HG02623 (cell line): Measurements from ENCODE around the gene ADAT1.
"Not testable (repeated sequence)": the region's sequence is repeated elsewhere in the genome, so short reads cannot be mapped to it uniquely, and the experiment has no call there.

Experiments used
- ATAC-seq: cut with Tn5 transposase; IDR thresholded peaks from one replicate; pipeline ENCODE4 v1.9.1; 2021; ENCODE audit warnings: moderate library complexity; ENCODE audit not compliant: unreplicated experiment

The ADAT1 gene

GRCh38 chr16:75620326-75621169 lies 2.5 kb downstream of the ADAT1 start:
- ATAC-seq = no peak

- ATAC-seq = no peak
These were observed 4.3 kb downstream of the ADAT1 start for GRCh38 chr16:75618780-75619179.

- no peak for ATAC-seq
These were observed 6.0 kb downstream of the ADAT1 start for GRCh38 chr16:75617121-75617520.

- ATAC-seq = no peak
These were observed 6.5 kb downstream of the ADAT1 start for GRCh38 chr16:75616521-75617010.

- no peak for ATAC-seq
These were observed 7.5 kb downstream of the ADAT1 start for GRCh38 chr16:75615619-75616018.

GRCh38 chr16:75614066-75614897 lies 8.8 kb downstream of the ADAT1 start:
- ATAC-seq = no peak

GRCh38 chr16:75606507-75606906 lies 16.6 kb downstream of the ADAT1 start:
- ATAC-seq = no peak

GRCh38 chr16:75603241-75603640 lies 19.8 kb downstream of the ADAT1 start:
- ATAC-seq = no peak

- ATAC-seq = no peak
These were observed 23.4 kb downstream of the ADAT1 start for GRCh38 chr16:75599452-75600277.

- ATAC-seq = no peak
These were observed 29.0 kb downstream of the ADAT1 start for GRCh38 chr16:75593825-75594820.

GRCh38 chr16:75593308-75593707 lies 29.8 kb downstream of the ADAT1 start:
- ATAC-seq = no peak

- ATAC-seq = not testable (repeated sequence)
These were observed 31.2 kb downstream of the ADAT1 start for GRCh38 chr16:75591927-75592326.

GRCh38 chr16:75590920-75591843 lies 31.9 kb downstream of the ADAT1 start:
- no peak for ATAC-seq

- ATAC-seq = no peak
These were observed 33.8 kb downstream of the ADAT1 start for GRCh38 chr16:75589306-75589705.

GRCh38 chr16:75588716-75589115 lies 34.4 kb downstream of the ADAT1 start:
- ATAC-seq = no peak

GRCh38 chr16:75584108-75584507 lies 39.0 kb downstream of the ADAT1 start:
- ATAC-seq = peak; percentile 72

GRCh38 chr16:75579281-75579834 lies 43.7 kb downstream of the ADAT1 start:
- no peak for ATAC-seq

- no peak for ATAC-seq
These were observed 44.4 kb downstream of the ADAT1 start for GRCh38 chr16:75578725-75579124.
